HUES48 (cell line): ENCODE measurements around the gene BNIP5.

Experiments used
- H3K27ac ChIP-seq: one replicate; pipeline ENCODE4 v1.7.0; 2013; ENCODE audit warnings: low read depth, low read length, inconsistent platforms
- H3K27me3 ChIP-seq: 2 replicates; pipeline ENCODE4 v1.6.1; 2013; ENCODE audit warnings: mild to moderate bottlenecking, low read length; ENCODE audit not compliant: control insufficient read depth, insufficient read depth
- H3K36me3 ChIP-seq: 2 replicates; pipeline ENCODE4 v1.6.1; 2013; ENCODE audit warnings: low read length; ENCODE audit not compliant: control insufficient read depth, insufficient read depth
- H3K4me1 ChIP-seq: 2 replicates; pipeline ENCODE4 v1.6.1; 2013; ENCODE audit warnings: mild to moderate bottlenecking, low read length; ENCODE audit not compliant: control insufficient read depth, insufficient read depth
- H3K4me3 ChIP-seq: 2 replicates; pipeline ENCODE4 v1.5.1; 2013; ENCODE audit warnings: mild to moderate bottlenecking, low read depth, low read length
- H3K9ac ChIP-seq: 2 replicates; pipeline ENCODE4 v1.6.1; 2013; ENCODE audit warnings: mild to moderate bottlenecking, low read depth, low read length, moderate library complexity
- H3K9me3 ChIP-seq: 2 replicates; pipeline ENCODE4 v1.6.1; 2013; ENCODE audit warnings: low read length; ENCODE audit not compliant: control insufficient read depth, insufficient read depth

The BNIP5 gene

GRCh38 chr6:36306375-36306774 is 30.3 kb downstream of the BNIP5 start:
- H3K27me3 ChIP-seq = no peaks in the 10 kb centered on the region
- H3K4me1 ChIP-seq = no peaks in the 10 kb centered on the region
- H3K9ac ChIP-seq = no peak overlapping the region
- no peaks in the 10 kb centered on the region for H3K9me3 ChIP-seq
- H3K36me3 ChIP-seq = no peaks in the 10 kb centered on the region
- H3K4me3 ChIP-seq = no peak overlapping the region
- H3K27ac ChIP-seq = no peak overlapping the region

GRCh38 chr6:36305885-36306284 is 30.8 kb downstream of the BNIP5 start:
- no peak overlapping the region for H3K9ac ChIP-seq
- no peak overlapping the region for H3K4me3 ChIP-seq
- no peaks in the 10 kb centered on the region for H3K4me1 ChIP-seq
- H3K9me3 ChIP-seq = no peaks in the 10 kb centered on the region
- no peaks in the 10 kb centered on the region for H3K27me3 ChIP-seq
- no peak overlapping the region for H3K27ac ChIP-seq
- no peaks in the 10 kb centered on the region for H3K36me3 ChIP-seq

- no peaks in the 10 kb centered on the region for H3K4me1 ChIP-seq
- H3K27ac ChIP-seq = no peak overlapping the region
- no peaks in the 10 kb centered on the region for H3K27me3 ChIP-seq
- H3K9ac ChIP-seq = no peak overlapping the region
- H3K9me3 ChIP-seq = no peaks in the 10 kb centered on the region
- no peak overlapping the region for H3K4me3 ChIP-seq
- no peaks in the 10 kb centered on the region for H3K36me3 ChIP-seq
These were observed 34.3 kb downstream of the BNIP5 start for GRCh38 chr6:36302227-36302976.

GRCh38 chr6:36301781-36302180 is 34.9 kb downstream of the BNIP5 start:
- Histone ChIP-seq H3K9ac (no peak overlapping the region), H3K36me3 (no peaks in the 10 kb centered on the region), H3K4me1 (no peaks in the 10 kb centered on the region), H3K4me3 (no peak overlapping the region), H3K27me3 (no peaks in the 10 kb centered on the region), H3K27ac (no peak overlapping the region), H3K9me3 (no peaks in the 10 kb centered on the region)

GRCh38 chr6:36301085-36301658 is 35.5 kb downstream of the BNIP5 start:
- H3K4me1 ChIP-seq = no peaks in the 10 kb centered on the region
- H3K4me3 ChIP-seq = no peak overlapping the region
- no peak overlapping the region for H3K27ac ChIP-seq
- no peaks in the 10 kb centered on the region for H3K9me3 ChIP-seq
- no peak overlapping the region for H3K9ac ChIP-seq
- no peaks in the 10 kb centered on the region for H3K36me3 ChIP-seq
- H3K27me3 ChIP-seq = no peaks in the 10 kb centered on the region

- no peaks in the 10 kb centered on the region for H3K9me3 ChIP-seq
- no peaks in the 10 kb centered on the region for H3K27me3 ChIP-seq
- no peak overlapping the region for H3K27ac ChIP-seq
- H3K4me3 ChIP-seq = no peak overlapping the region
- no peaks in the 10 kb centered on the region for H3K36me3 ChIP-seq
- H3K4me1 ChIP-seq = no peaks in the 10 kb centered on the region
- no peak overlapping the region for H3K9ac ChIP-seq
These were observed 38.7 kb downstream of the BNIP5 start for GRCh38 chr6:36298027-36298426.

GRCh38 chr6:36297511-36297910 is 39.2 kb downstream of the BNIP5 start:
- no peaks in the 10 kb centered on the region for H3K36me3 ChIP-seq
- no peaks in the 10 kb centered on the region for H3K9me3 ChIP-seq
- H3K9ac ChIP-seq = no peak overlapping the region
- H3K27me3 ChIP-seq = no peaks in the 10 kb centered on the region
- no peak overlapping the region for H3K27ac ChIP-seq
- H3K4me1 ChIP-seq = no peaks in the 10 kb centered on the region
- no peak overlapping the region for H3K4me3 ChIP-seq

GRCh38 chr6:36297051-36297450 is 39.6 kb downstream of the BNIP5 start:
- Histone ChIP-seq H3K9ac (no peak overlapping the region), H3K36me3 (no peaks in the 10 kb centered on the region), H3K27ac (no peak overlapping the region), H3K4me3 (no peak overlapping the region), H3K4me1 (no peaks in the 10 kb centered on the region), H3K27me3 (no peaks in the 10 kb centered on the region), H3K9me3 (no peaks in the 10 kb centered on the region)

- Histone ChIP-seq H3K9me3 (no peaks in the 10 kb centered on the region), H3K9ac (no peak overlapping the region), H3K27ac (no peak overlapping the region), H3K4me1 (no peaks in the 10 kb centered on the region), H3K27me3 (no peaks in the 10 kb centered on the region), H3K36me3 (no peaks in the 10 kb centered on the region), H3K4me3 (no peak overlapping the region)
These were observed 40.4 kb downstream of the BNIP5 start for GRCh38 chr6:36296240-36296639.

- Histone ChIP-seq H3K36me3 (no peaks in the 10 kb centered on the region), H3K9ac (no peak overlapping the region), H3K27ac (no peak overlapping the region), H3K4me3 (no peak overlapping the region), H3K9me3 (no peaks in the 10 kb centered on the region), H3K4me1 (no peaks in the 10 kb centered on the region), H3K27me3 (no peaks in the 10 kb centered on the region)
These were observed 44.5 kb downstream of the BNIP5 start for GRCh38 chr6:36292170-36292569.

GRCh38 chr6:36290668-36291620 is 45.7 kb downstream of the BNIP5 start:
- Histone ChIP-seq H3K9ac (no peak overlapping the region), H3K27me3 (peaks cover 3% of the 10 kb centered on the region; the same call in 1 of the 2 replicates), H3K4me1 (no peaks in the 10 kb centered on the region), H3K27ac (no peak overlapping the region), H3K9me3 (no peaks in the 10 kb centered on the region), H3K4me3 (no peak overlapping the region), H3K36me3 (no peaks in the 10 kb centered on the region)
